HG02763 (cell line): ENCODE data around the gene RAPGEFL1.
"Not testable (repeated sequence)": the region's sequence is repeated elsewhere in the genome, so short reads cannot be mapped to it uniquely, and the experiment has no call there.

Source experiments
- ATAC-seq: cut with Tn5 transposase; IDR thresholded peaks from one replicate; pipeline ENCODE4 v1.9.1; 2021; ENCODE audit warnings: mild to moderate bottlenecking, moderate library complexity; ENCODE audit not compliant: unreplicated experiment

The RAPGEFL1 gene

GRCh38 chr17:40198576-40198975 lies 21.3 kb downstream of the RAPGEFL1 start:
- ATAC-seq, result no peak

GRCh38 chr17:40203131-40203530 lies 25.9 kb downstream of the RAPGEFL1 start:
- no peak for ATAC-seq

- ATAC-seq, result not testable (repeated sequence)
Observed at GRCh38 chr17:40206193-40206592, 28.9 kb downstream of the RAPGEFL1 start.

GRCh38 chr17:40209404-40210093 lies 32.3 kb downstream of the RAPGEFL1 start:
- ATAC-seq, result no peak

- not testable (repeated sequence) for ATAC-seq
Observed at GRCh38 chr17:40213914-40214313, 36.6 kb downstream of the RAPGEFL1 start.

GRCh38 chr17:40218006-40218739 lies 40.9 kb downstream of the RAPGEFL1 start:
- ATAC-seq, result no peak

GRCh38 chr17:40218740-40219593 lies 41.7 kb downstream of the RAPGEFL1 start, which contains the start of gene WIPF2:
WIPF2 (plus strand) TSS chr17:40219304; CDS start chr17:40256460, 37,156 bp downstream.
- peak; percentile 88 for ATAC-seq

- ATAC-seq, result peak; percentile 21
Observed at GRCh38 chr17:40219594-40220338, 42.5 kb downstream of the RAPGEFL1 start.

GRCh38 chr17:40224718-40225550 lies 47.7 kb downstream of the RAPGEFL1 start:
- ATAC-seq, result no peak

- ATAC-seq, result not testable (repeated sequence)
Observed at GRCh38 chr17:40229146-40229545, 51.9 kb downstream of the RAPGEFL1 start.

GRCh38 chr17:40230670-40231069 lies 53.4 kb downstream of the RAPGEFL1 start:
- no peak for ATAC-seq

- ATAC-seq, result not testable (repeated sequence)
Observed at GRCh38 chr17:40231928-40232327, 54.7 kb downstream of the RAPGEFL1 start.

- ATAC-seq, result no peak
Observed at GRCh38 chr17:40241252-40241834, 64.1 kb downstream of the RAPGEFL1 start.

GRCh38 chr17:40242774-40243173 lies 65.5 kb downstream of the RAPGEFL1 start:
- ATAC-seq, result no peak

GRCh38 chr17:40243761-40244160 lies 66.5 kb downstream of the RAPGEFL1 start:
- no peak for ATAC-seq

- no peak for ATAC-seq
Observed at GRCh38 chr17:40244255-40244654, 67.0 kb downstream of the RAPGEFL1 start.
